NB4 (cell line): Measurements from ENCODE around the gene TAF4.

Source experiments
- DNase-seq: peaks from one replicate; pipeline ENCODE4 v3.0.0; 2010; ENCODE audit warnings: low read depth
- H3K4me3 ChIP-seq: one replicate; pipeline ENCODE4 v1.5.1; 2011; ENCODE audit warnings: mild to moderate bottlenecking, low read depth, low read length, moderate library complexity
- CTCF ChIP-seq: IDR thresholded peaks from one replicate; pipeline ENCODE4 v1.5.1; 2012; ENCODE audit warnings: low read depth, low read length
- MAX ChIP-seq: IDR thresholded peaks from 2 replicates; pipeline ENCODE4 v1.6.1; 2011; ENCODE audit warnings: low read depth, low read length
- MYC ChIP-seq: IDR thresholded peaks from 2 replicates; pipeline ENCODE4 v1.6.1; 2011; ENCODE audit warnings: low read depth, low read length
- POLR2A ChIP-seq: IDR thresholded peaks from 2 replicates; pipeline ENCODE4 v1.6.1; 2011; ENCODE audit warnings: mild to moderate bottlenecking; ENCODE audit not compliant: insufficient read length; ENCODE audit errors: extremely low read depth

Gene TAF4

GRCh38 chr20:62061851-62062423, 3.7 kb downstream of the TAF4 start:
- H3K4me3 ChIP-seq: no peak overlapping the region
- TF ChIP-seq MYC: no peak
- TF ChIP-seq MAX: no peak
- no peak for TF ChIP-seq POLR2A
- no peak for TF ChIP-seq CTCF
- DNase-seq: no peak

- TF ChIP-seq MYC: no peak
- no peak for TF ChIP-seq POLR2A
- no peak for TF ChIP-seq MAX
- TF ChIP-seq CTCF: no peak
- H3K4me3 ChIP-seq: no peak overlapping the region
- DNase-seq: no peak
These were observed 4.8 kb downstream of the TAF4 start for GRCh38 chr20:62060631-62061541.

GRCh38 chr20:62059920-62060630, 5.6 kb downstream of the TAF4 start:
- no peak for DNase-seq
- TF ChIP-seq MYC (no peak), POLR2A (no peak), CTCF (no peak), MAX (no peak)
- no peak overlapping the region for H3K4me3 ChIP-seq

GRCh38 chr20:62059401-62059800, 6.3 kb downstream of the TAF4 start:
- no peak for TF ChIP-seq MAX
- no peak for TF ChIP-seq CTCF
- TF ChIP-seq MYC: no peak
- TF ChIP-seq POLR2A: no peak
- DNase-seq: no peak
- no peak overlapping the region for H3K4me3 ChIP-seq

GRCh38 chr20:62058941-62059340, 6.7 kb downstream of the TAF4 start:
- DNase-seq: no peak
- TF ChIP-seq CTCF: no peak
- no peak for TF ChIP-seq MYC
- no peak for TF ChIP-seq POLR2A
- H3K4me3 ChIP-seq: no peak overlapping the region
